Measurements from ENCODE around the gene AHRR.

AHRR gene

GRCh38 chr5:402615-403359 lies 81.3 kb downstream of the AHRR start:
- no peak for TF ChIP-seq CTCF (IDR thresholded peaks at IDR 0.05; ENCODE audit: low read depth, low read length)
- no peak for DNase-seq (ENCODE audit: low read depth, low spot score)
- H3K4me3 ChIP-seq (ENCODE audit: low read depth, low read length) = no peak overlapping the region
- in situ Hi-C loops (cut with HindIII; ENCODE audit: low sequenced_read_pairs) = no loop called here

GRCh38 chr5:403995-404394 lies 82.5 kb downstream of the AHRR start:
- DNase-seq (ENCODE audit: low read depth, low spot score) = no peak
- in situ Hi-C loops (cut with HindIII; ENCODE audit: low sequenced_read_pairs) = no loop called here
- no peak overlapping the region for H3K4me3 ChIP-seq (ENCODE audit: low read depth, low read length)

GRCh38 chr5:404666-405241 lies 83.2 kb downstream of the AHRR start:
- DNase-seq (ENCODE audit: low read depth, low spot score) = no peak
- in situ Hi-C loops (cut with HindIII; ENCODE audit: low sequenced_read_pairs) = no loop called here
- TF ChIP-seq CTCF (IDR thresholded peaks at IDR 0.05; ENCODE audit: low read depth, low read length) = no peak
- H3K4me3 ChIP-seq (ENCODE audit: low read depth, low read length) = no peak overlapping the region

More at GRCh38 chr5:403995-404394, 82.5 kb downstream of the AHRR start:
- TF ChIP-seq CTCF (IDR thresholded peaks at IDR 0.05; ENCODE audit: low read depth, low read length) = no peak

GRCh38 chr5:405421-405820 lies 83.9 kb downstream of the AHRR start:
- in situ Hi-C loops (cut with HindIII; ENCODE audit: low sequenced_read_pairs) = no loop called here
- DNase-seq (ENCODE audit: low read depth, low spot score) = no peak
- TF ChIP-seq CTCF (IDR thresholded peaks at IDR 0.05; ENCODE audit: low read depth, low read length) = no peak
- no peak overlapping the region for H3K4me3 ChIP-seq (ENCODE audit: low read depth, low read length)

GRCh38 chr5:406041-406440 lies 84.5 kb downstream of the AHRR start:
- no peak overlapping the region for H3K4me3 ChIP-seq (ENCODE audit: low read depth, low read length)
- no peak for TF ChIP-seq CTCF (IDR thresholded peaks at IDR 0.05; ENCODE audit: low read depth, low read length)
- no peak for DNase-seq (ENCODE audit: low read depth, low spot score)
- in situ Hi-C loops (cut with HindIII; ENCODE audit: low sequenced_read_pairs) = no loop called here

- DNase-seq (ENCODE audit: low read depth, low spot score) = no peak
- in situ Hi-C loops (cut with HindIII; ENCODE audit: low sequenced_read_pairs) = no loop called here
- no peak overlapping the region for H3K4me3 ChIP-seq (ENCODE audit: low read depth, low read length)
- no peak for TF ChIP-seq CTCF (IDR thresholded peaks at IDR 0.05; ENCODE audit: low read depth, low read length)
Observed at GRCh38 chr5:407051-407450, 85.5 kb downstream of the AHRR start.

All from astrocyte of the spinal cord (primary cell).